Measurements from ENCODE around the gene DAND5. TPM values are rescaled to one million over a fixed set of nuclear protein-coding genes. Genes with fewer than 3 reads are reported as not detected.
A peak's percentile ranks its signal among the peaks of the same experiment; 100 is the strongest.

DAND5 gene
- total RNA-seq, 3 donors from 2014 or later (not counting 1 experiment from before 2014, with no cell fraction given), result not detected

DNA sequence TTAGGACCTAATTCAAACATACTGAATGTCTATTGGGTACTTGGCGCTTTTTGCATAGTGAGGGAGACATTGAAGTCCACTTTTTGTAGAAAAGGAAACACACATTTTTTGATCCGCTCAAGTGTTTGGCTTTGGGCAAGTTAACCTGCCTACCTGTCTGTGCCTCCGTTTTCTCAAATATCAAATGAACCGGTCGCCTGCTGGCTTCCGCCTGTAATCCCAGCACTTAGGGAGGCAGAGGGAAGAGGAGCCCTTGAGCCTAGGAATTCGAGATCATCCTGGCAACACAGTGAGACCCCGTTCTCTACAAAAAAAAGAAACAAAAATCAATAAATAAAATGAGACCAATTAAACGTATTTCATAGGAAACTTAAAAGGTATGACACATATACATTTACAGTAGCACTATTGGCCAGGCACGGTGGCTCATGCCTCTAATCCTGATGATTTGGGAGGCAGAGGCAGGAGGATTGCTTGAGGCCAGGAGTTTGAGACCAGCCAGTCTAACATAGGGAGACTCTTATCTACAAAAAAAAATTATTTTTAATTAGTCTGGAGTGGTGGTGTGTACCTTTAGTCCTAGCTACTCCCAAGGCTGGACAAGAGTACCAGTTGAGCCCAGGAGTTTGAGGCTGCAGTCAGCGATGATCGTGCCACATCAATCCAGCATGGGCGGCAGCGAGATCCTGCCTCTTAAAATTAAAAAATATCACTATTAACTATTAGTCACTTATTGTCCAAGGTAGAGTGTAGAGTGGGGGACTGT lies 22.5 kb upstream of the DAND5 start:
- H3K27me3 ChIP-seq (ENCODE audit: control insufficient read depth, insufficient read depth, low read length), result no peaks in the 10 kb centered on the region
- H3K9me3 Mint-ChIP-seq, result no peaks in the 10 kb centered on the region
- ATAC-seq, result no peak
- H3K27ac Mint-ChIP-seq, result peak overlapping the region; percentile 94
- H3K4me3 ChIP-seq (ENCODE audit: low read length), result peak overlapping the region; percentile 57
- H3K27me3 Mint-ChIP-seq (ENCODE audit: low read depth in 2 of 2), result no peaks in the 10 kb centered on the region
- peak overlapping the region; percentile 77 for H3K27ac ChIP-seq (ENCODE audit: low read length)
- TF ChIP-seq CTCF (IDR thresholded peaks at IDR 0.05), result no peak
- no peaks in the 10 kb centered on the region for H3K9me3 ChIP-seq (ENCODE audit: control insufficient read depth, insufficient read depth, low read length)
- peak overlapping the region; percentile 89 for H3K4me3 Mint-ChIP-seq
- H3K4me1 ChIP-seq (ENCODE audit: control insufficient read depth, insufficient read depth, low read length), result peaks cover 34% of the 10 kb centered on the region
- no peaks in the 10 kb centered on the region for H3K36me3 Mint-ChIP-seq
- intact Hi-C loops (cut with micrococcal nuclease), result no loop called here
- peaks cover 27 to 33% of the 10 kb centered on the region in 2 donors for H3K4me1 Mint-ChIP-seq
- no peak for DNase-seq
- H3K36me3 ChIP-seq (ENCODE audit: control insufficient read depth, insufficient read depth, low read length), result peaks cover 68% of the 10 kb centered on the region
- 87% methylated on average over 8 of the region's 14 CpGs for WGBS (ENCODE audit: insufficient coverage)

- ATAC-seq (no peak), DNase-seq (no peak)
- Histone ChIP-seq H3K27me3 (ENCODE audit: control insufficient read depth, insufficient read depth, low read length) (no peaks in the 10 kb centered on the region), H3K9me3 (ENCODE audit: control insufficient read depth, insufficient read depth, low read length) (no peaks in the 10 kb centered on the region), H3K36me3 (ENCODE audit: control insufficient read depth, insufficient read depth, low read length) (peaks cover 67% of the 10 kb centered on the region), H3K27ac (ENCODE audit: low read length) (no peak overlapping the region), H3K4me1 (ENCODE audit: control insufficient read depth, insufficient read depth, low read length) (peaks cover 34% of the 10 kb centered on the region), H3K4me3 (ENCODE audit: low read length) (no peak overlapping the region)
- Mint-ChIP-seq H3K4me1 (peaks cover 25 to 27% of the 10 kb centered on the region in 2 donors), H3K27me3 (ENCODE audit: low read depth in 2 of 2) (no peaks in the 10 kb centered on the region), H3K9me3 (no peaks in the 10 kb centered on the region), H3K4me3 (no peak overlapping the region), H3K36me3 (no peaks in the 10 kb centered on the region), H3K27ac (peak overlapping the region; percentile 26 to 44)
- WGBS (ENCODE audit: insufficient coverage), result 96% methylated on average over 28 of the region's 28 CpGs
- TF ChIP-seq CTCF (IDR thresholded peaks at IDR 0.05), result no peak
- intact Hi-C loops (cut with micrococcal nuclease), result no loop called here
These were observed 21.4 kb upstream of the DAND5 start for GRCh38 chr19:12947702-12948611.

DNA sequence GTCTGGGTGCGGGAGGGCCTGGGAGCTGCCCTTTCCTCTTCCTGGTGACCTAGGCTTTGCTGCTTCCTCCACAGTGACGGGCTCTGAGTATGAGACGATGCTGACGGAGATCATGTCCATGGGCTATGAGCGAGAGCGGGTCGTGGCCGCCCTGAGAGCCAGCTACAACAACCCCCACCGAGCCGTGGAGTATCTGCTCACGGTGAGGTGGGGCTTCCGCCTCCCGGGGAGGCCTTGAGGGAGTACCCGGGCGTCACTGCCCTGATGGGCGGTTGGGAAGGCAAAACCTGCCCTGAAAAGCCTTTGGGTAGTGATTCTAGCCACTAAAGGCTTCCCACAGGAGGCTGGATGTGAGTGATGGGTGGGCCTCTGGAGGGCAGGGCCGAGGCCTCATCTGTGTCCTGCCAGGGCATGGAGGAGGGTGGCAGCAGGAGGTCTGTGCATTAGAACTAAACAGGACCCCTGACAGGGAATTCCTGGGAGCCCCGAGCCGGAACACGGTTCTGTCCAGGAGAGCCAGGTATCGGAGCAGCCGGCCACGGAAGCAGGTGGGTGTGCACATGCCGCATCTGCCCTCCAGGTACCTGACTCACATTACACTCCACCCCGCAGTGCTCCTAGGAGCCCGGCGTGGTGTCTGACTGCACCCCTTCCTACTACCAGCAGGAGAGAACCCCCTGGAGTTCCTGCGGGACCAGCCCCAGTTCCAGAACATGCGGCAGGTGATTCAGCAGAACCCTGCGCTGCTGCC lies 20.6 kb upstream of the DAND5 start:
- Histone ChIP-seq H3K4me1 (ENCODE audit: control insufficient read depth, insufficient read depth, low read length) (peaks cover 28% of the 10 kb centered on the region), H3K36me3 (ENCODE audit: control insufficient read depth, insufficient read depth, low read length) (peaks cover 67% of the 10 kb centered on the region), H3K27me3 (ENCODE audit: control insufficient read depth, insufficient read depth, low read length) (no peaks in the 10 kb centered on the region), H3K4me3 (ENCODE audit: low read length) (no peak overlapping the region), H3K27ac (ENCODE audit: low read length) (no peak overlapping the region), H3K9me3 (ENCODE audit: control insufficient read depth, insufficient read depth, low read length) (no peaks in the 10 kb centered on the region)
- H3K9me3 Mint-ChIP-seq, result no peaks in the 10 kb centered on the region
- no peak for TF ChIP-seq CTCF (IDR thresholded peaks at IDR 0.05)
- H3K27ac Mint-ChIP-seq, result no peak overlapping the region
- H3K4me1 Mint-ChIP-seq, result peaks cover 18 to 24% of the 10 kb centered on the region in 2 donors
- H3K36me3 Mint-ChIP-seq, result no peaks in the 10 kb centered on the region
- WGBS (ENCODE audit: insufficient coverage), result 98% methylated on average over 30 of the region's 30 CpGs
- intact Hi-C loops (cut with micrococcal nuclease), result no loop called here
- DNase-seq, result no peak
- ATAC-seq, result no peak
- no peaks in the 10 kb centered on the region for H3K27me3 Mint-ChIP-seq (ENCODE audit: low read depth in 2 of 2)
- no peak overlapping the region for H3K4me3 Mint-ChIP-seq
